SKM-1 treated with dmso at 0.1 percent for 144 hours (cell line): ENCODE measurements around the gene TBC1D20.

ENCODE experiments used
- DNase-seq: peaks from one replicate; lab custom pipeline; 2025; ENCODE audit not compliant: unreplicated experiment; lab: John Stamatoyannopoulos, UW

TBC1D20 gene

GRCh38 chr20:438571-439469, 23.5 kb downstream of the TBC1D20 start:
- DNase-seq, result peak; percentile 42

GRCh38 chr20:437787-438486, 24.4 kb downstream of the TBC1D20 start:
- DNase-seq, result peak; percentile 1

- DNase-seq, result no peak
Measured at GRCh38 chr20:436476-436875, 25.9 kb downstream of the TBC1D20 start.

GRCh38 chr20:435558-435957, 26.8 kb downstream of the TBC1D20 start:
- DNase-seq, result no peak

- no peak for DNase-seq
Measured at GRCh38 chr20:434661-435419, 27.5 kb downstream of the TBC1D20 start.

GRCh38 chr20:434221-434620, 28.1 kb downstream of the TBC1D20 start:
- DNase-seq, result no peak

GRCh38 chr20:433300-433975, 28.9 kb downstream of the TBC1D20 start:
- DNase-seq, result no peak

GRCh38 chr20:432677-433299, 29.5 kb downstream of the TBC1D20 start:
- DNase-seq, result no peak

- DNase-seq, result no peak
Measured at GRCh38 chr20:432208-432607, 30.1 kb downstream of the TBC1D20 start.

- DNase-seq, result peak; percentile 39
Measured at GRCh38 chr20:431012-431904, 31.1 kb downstream of the TBC1D20 start.

- DNase-seq, result no peak
Measured at GRCh38 chr20:430091-430999, 32.0 kb downstream of the TBC1D20 start.

- DNase-seq, result no peak
Measured at GRCh38 chr20:428658-429200, 33.6 kb downstream of the TBC1D20 start.

GRCh38 chr20:427849-428657, 34.3 kb downstream of the TBC1D20 start:
- DNase-seq, result no peak

GRCh38 chr20:427401-427800, 34.9 kb downstream of the TBC1D20 start:
- DNase-seq, result no peak

GRCh38 chr20:426566-426965, 35.8 kb downstream of the TBC1D20 start:
- no peak for DNase-seq

- no peak for DNase-seq
Measured at GRCh38 chr20:421685-422250, 40.6 kb downstream of the TBC1D20 start.
